Heart left ventricle (tissue), 13 donors: Measurements from ENCODE around the gene FLNA.

ENCODE experiments used
- POLR2A ChIP-seq, 2 donors: fragments of 450-650 bp; IDR thresholded peaks; one replicate each; pipeline ENCODE4 v1.6.1; 2017; ENCODE audit warnings: antibody characterized with exemption in 2 of 2, mild to moderate bottlenecking in 2 of 2, moderate library complexity in 2 of 2
- TF ChIP-seq, protein P1 (sequence below), 12 donors: fragments of 200-600 bp; sonication (generic) in 4 of 12; IDR thresholded peaks; one replicate each; pipeline versions ENCODE4 v1.5.0 to v1.8.0; 2018 to 2022; ENCODE audit warnings: antibody characterized with exemption in 12 of 12, mild to moderate bottlenecking in 5 of 12
- donor health status: ischemic (EF 13 %, LVEDD 7.1; RV severe dilation, severe dysfunction).
- donor health status: DM: no; HTN: yes; CAD: no.
- donor health status: DM: no; HTN: no; CAD: no.
- donor health status: ischemic (EF 25% LVEDD 6.9; RV normal size, moderate dysfunction).
- donor health status: ischemic (EF 25% LVEDD 5.7; RV mildly dilated, moderate dysfunction).
- donor health status: ischemic (EF 35%, LVEDD 5.7; RV mildly dilated, moderate dysfunction).
- donor health status: nonischemic (EF 11% LVEDD 7.7; RV severe dilation, severe dysfunction).
- donor health status: DM: yes; HTN: yes; CAD: no.
- donor health status: PGD.
- donor health status: ischemic (EF 29% LVEDD 5.4; RV normal size, mild dysfunction).
- donor health status: nonischemic (EF 23%, LVEDD 6.1; RV moderate dilation, normal function).

DNA sequence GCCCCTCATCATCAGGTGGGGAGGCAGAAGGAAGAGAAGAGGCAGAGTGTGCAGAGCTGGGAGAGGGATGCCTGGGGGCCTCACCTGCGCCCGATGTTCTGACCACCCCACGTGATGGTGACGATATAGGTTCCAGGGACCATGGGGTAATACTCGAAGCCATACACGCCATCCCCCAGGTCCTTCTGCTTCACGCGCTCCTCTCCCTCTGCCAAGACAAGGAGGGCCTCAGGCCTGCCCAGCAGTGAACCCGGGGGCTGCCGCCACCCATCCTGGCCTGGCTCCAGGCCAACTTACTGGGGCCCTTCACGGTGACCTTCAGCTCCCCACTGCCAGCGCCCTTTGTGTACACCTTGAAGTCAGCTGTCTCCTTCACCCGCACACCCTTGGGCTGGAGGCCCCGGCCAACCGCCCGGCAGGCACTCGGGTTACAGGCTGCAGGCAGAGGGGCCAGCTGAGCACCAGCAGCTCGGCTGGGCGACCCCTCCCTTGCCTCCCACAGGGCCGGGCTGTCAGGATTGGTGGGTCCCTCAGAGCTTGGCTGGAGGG is 9.3 kb downstream of the FLNA start:
- TF ChIP-seq, protein P1, sequence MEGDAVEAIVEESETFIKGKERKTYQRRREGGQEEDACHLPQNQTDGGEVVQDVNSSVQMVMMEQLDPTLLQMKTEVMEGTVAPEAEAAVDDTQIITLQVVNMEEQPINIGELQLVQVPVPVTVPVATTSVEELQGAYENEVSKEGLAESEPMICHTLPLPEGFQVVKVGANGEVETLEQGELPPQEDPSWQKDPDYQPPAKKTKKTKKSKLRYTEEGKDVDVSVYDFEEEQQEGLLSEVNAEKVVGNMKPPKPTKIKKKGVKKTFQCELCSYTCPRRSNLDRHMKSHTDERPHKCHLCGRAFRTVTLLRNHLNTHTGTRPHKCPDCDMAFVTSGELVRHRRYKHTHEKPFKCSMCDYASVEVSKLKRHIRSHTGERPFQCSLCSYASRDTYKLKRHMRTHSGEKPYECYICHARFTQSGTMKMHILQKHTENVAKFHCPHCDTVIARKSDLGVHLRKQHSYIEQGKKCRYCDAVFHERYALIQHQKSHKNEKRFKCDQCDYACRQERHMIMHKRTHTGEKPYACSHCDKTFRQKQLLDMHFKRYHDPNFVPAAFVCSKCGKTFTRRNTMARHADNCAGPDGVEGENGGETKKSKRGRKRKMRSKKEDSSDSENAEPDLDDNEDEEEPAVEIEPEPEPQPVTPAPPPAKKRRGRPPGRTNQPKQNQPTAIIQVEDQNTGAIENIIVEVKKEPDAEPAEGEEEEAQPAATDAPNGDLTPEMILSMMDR (IDR thresholded peaks at IDR 0.05), result no peak
- TF ChIP-seq POLR2A (IDR thresholded peaks at IDR 0.05), result no peak
